Measurements from ENCODE around the gene KAT2B.
A peak's percentile ranks its signal among the peaks of the same experiment; 100 is the strongest.

KAT2B gene

DNA sequence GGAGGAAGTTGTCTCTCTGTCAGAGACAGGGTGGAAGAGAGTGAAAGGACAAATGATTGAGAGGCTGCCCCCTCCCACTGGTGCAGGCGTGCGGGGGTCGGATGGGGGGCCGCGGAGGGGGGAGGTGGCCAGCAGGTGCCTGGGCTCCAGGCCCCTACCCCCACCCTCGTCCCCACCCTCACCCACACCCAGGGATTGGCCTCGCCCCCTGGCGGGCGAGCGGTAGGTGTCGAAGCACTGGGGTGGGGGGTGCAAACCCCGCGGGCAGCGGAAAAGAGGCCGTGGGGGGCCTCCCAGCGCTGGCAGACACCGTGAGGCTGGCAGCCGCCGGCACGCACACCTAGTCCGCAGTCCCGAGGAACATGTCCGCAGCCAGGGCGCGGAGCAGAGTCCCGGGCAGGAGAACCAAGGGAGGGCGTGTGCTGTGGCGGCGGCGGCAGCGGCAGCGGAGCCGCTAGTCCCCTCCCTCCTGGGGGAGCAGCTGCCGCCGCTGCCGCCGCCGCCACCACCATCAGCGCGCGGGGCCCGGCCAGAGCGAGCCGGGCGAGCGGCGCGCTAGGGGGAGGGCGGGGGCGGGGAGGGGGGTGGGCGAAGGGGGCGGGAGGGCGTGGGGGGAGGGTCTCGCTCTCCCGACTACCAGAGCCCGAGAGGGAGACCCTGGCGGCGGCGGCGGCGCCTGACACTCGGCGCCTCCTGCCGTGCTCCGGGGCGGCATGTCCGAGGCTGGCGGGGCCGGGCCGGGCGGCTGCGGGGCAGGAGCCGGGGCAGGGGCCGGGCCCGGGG lies at the start of gene KAT2B:
Gene KAT2B, plus strand, starts transcription at position 682 of the 783 bp plus-strand sequence. Its CDS starts 32 bp downstream, at position 714.
- DNase-seq (ENCODE audit: low read depth), result peak; percentile 60

GRCh38 chr3:19994796-19995195 lies 45.5 kb upstream of the KAT2B start:
- peak; percentile 18 for DNase-seq (ENCODE audit: low read depth)
- TF ChIP-seq, protein P1, sequence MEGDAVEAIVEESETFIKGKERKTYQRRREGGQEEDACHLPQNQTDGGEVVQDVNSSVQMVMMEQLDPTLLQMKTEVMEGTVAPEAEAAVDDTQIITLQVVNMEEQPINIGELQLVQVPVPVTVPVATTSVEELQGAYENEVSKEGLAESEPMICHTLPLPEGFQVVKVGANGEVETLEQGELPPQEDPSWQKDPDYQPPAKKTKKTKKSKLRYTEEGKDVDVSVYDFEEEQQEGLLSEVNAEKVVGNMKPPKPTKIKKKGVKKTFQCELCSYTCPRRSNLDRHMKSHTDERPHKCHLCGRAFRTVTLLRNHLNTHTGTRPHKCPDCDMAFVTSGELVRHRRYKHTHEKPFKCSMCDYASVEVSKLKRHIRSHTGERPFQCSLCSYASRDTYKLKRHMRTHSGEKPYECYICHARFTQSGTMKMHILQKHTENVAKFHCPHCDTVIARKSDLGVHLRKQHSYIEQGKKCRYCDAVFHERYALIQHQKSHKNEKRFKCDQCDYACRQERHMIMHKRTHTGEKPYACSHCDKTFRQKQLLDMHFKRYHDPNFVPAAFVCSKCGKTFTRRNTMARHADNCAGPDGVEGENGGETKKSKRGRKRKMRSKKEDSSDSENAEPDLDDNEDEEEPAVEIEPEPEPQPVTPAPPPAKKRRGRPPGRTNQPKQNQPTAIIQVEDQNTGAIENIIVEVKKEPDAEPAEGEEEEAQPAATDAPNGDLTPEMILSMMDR (conservative IDR thresholded peaks at IDR 0.05; ENCODE audit: low read length), result no peak

More for the DNA sequence above, at the start of gene KAT2B:
- H3K4me3 ChIP-seq (ENCODE audit: low read length), result peak within 1 kb of the TSS; percentile 82
- TF ChIP-seq, protein P1 (conservative IDR thresholded peaks at IDR 0.05; ENCODE audit: low read length), result peak; percentile 46

DNA sequence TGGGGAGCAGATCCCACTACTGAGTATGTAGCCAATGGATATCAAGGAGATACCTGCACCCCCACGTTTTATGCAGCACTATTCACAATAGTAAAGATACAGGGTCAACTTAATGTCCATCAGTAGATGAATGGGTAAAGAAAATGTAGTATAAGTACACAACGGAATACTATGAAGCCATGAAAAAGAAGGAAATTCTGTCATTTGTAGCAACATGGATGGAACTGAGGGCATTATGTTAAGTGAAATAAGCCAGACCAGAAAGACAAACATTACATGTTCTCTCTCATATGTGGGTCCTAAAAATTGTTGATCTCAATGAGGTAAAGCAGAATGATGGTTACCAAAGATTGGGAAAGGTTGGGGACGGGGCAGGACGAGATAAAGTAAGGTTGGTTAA lies 42.7 kb upstream of the KAT2B start:
- no peak for DNase-seq (ENCODE audit: low read depth)
- TF ChIP-seq, protein P1 (conservative IDR thresholded peaks at IDR 0.05; ENCODE audit: low read length), result no peak
- H3K4me3 ChIP-seq (ENCODE audit: low read length), result no peak overlapping the region

More at GRCh38 chr3:19994796-19995195, 45.5 kb upstream of the KAT2B start:
- H3K4me3 ChIP-seq (ENCODE audit: low read length), result no peak overlapping the region

DNA sequence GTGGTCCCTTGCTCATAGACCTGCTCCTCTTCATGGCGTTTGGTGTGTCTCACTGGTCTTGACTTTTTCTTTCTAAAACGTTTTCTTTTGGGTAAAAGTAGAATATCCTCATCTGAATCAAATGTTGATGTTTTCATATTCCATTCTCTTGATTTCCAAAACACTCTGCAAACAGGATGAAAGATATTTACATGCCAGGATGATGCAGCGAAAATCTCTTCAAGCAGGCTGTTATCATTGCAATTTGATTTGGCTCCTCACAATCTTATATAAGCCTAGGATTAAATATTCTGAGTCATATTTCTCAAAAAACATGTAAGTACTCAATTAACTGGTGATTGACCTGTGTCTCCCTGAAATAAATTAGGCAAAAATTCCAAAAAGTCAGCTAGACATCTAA lies 38.3 kb upstream of the KAT2B start:
- TF ChIP-seq, protein P1 (conservative IDR thresholded peaks at IDR 0.05; ENCODE audit: low read length), result no peak
- no peak overlapping the region for H3K4me3 ChIP-seq (ENCODE audit: low read length)
- no peak for DNase-seq (ENCODE audit: low read depth)

GRCh38 chr3:20007960-20008359 lies 32.3 kb upstream of the KAT2B start:
- no peak for DNase-seq (ENCODE audit: low read depth)
- H3K4me3 ChIP-seq (ENCODE audit: low read length), result no peak overlapping the region
- TF ChIP-seq, protein P1 (conservative IDR thresholded peaks at IDR 0.05; ENCODE audit: low read length), result no peak

GRCh38 chr3:20008646-20009045 lies 31.6 kb upstream of the KAT2B start:
- DNase-seq (ENCODE audit: low read depth), result no peak

More at GRCh38 chr3:20008646-20009045, 31.6 kb upstream of the KAT2B start:
- TF ChIP-seq, protein P1 (conservative IDR thresholded peaks at IDR 0.05; ENCODE audit: low read length), result no peak
- H3K4me3 ChIP-seq (ENCODE audit: low read length), result no peak overlapping the region
